ENCODE data around the gene CELF4.

CELF4 gene

DNA sequence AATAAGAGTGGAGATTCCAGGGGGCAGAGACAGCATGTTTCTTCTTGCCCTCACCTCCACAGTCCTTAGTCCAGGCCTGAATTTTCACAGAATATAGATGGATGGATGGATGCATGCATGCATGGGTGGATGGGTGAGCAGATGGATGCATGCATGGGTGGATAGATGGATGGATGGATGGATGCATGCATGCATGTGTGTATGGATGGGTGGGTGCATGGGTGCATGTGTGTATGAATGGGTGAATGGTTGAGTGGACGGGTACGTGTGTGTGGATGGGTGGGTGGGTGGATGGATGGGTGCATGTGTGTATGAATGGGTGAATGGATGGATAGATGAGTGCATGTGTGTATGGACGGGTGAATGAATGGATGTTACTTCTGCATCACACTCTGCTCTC is 153.3 kb downstream of the CELF4 start:
- DNase-seq (ENCODE audit: low spot score), result no peak

DNA sequence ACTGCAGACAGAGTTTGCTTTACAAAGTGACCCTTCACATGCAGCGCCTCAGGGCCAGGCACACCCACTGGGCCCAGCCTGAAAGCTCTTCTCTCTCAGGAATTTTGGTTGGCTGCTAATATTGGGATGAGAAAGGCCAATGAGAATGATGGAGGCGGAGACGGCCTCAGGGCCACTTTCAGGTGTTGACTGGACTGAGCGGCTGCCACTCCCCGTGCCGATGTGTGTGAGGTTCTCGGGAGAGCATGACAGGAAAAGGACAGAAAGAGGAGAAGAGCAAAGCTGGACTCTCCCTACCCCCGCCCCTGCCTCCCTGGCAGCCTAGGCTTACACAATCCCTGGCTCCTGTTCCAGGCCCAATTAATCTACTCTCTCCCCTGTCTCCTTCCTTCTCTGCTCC is 155.7 kb downstream of the CELF4 start:
- DNase-seq (ENCODE audit: low spot score), result no peak

DNA sequence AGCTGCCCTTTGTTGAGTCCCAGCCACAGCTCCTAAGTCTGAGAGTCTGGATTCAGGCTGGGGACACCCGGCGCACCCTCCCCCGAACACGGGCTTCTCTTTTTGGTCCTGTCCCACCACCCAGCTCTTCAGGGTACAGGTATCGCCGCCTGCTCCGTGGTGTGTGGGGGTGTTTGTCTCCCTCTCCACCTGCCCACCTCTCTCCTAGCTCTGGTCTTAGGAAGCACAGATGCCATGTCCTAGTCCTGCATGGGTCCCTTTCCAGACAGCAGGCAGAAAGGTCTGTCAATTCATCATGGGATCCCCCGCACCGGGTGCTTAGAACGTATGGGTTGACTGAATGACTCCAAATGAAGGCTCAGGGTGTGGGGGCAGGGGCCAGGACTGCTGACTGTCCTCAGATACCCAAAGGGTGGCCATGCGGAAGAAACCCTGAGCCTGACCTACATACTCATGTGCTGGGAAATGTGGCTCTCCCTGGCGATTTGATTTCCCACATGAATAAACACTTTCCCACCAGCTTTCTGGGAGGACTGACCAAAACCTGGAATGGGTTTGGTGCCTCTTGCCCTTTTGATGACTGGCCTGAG is 156.8 kb downstream of the CELF4 start:
- DNase-seq (ENCODE audit: low spot score), result no peak

DNA sequence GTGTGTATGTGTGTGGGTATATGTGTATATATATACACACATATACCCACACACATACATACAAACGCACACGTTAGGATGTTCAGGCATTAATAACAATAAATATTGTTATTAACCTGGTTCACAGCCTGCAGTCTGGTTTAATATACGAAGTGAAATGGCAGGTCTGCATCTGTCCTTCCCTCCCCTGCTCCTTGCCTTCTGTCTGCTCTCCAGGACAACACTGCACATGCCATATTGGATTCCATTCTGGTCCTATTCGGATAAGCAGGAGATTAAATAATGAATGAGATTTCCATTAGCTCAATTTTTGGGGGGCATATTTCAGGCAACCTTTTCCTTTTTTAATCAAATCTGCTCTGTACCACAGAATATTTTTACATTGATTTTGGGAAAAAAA is 158.0 kb downstream of the CELF4 start:
- no peak for DNase-seq (ENCODE audit: low spot score)

DNA sequence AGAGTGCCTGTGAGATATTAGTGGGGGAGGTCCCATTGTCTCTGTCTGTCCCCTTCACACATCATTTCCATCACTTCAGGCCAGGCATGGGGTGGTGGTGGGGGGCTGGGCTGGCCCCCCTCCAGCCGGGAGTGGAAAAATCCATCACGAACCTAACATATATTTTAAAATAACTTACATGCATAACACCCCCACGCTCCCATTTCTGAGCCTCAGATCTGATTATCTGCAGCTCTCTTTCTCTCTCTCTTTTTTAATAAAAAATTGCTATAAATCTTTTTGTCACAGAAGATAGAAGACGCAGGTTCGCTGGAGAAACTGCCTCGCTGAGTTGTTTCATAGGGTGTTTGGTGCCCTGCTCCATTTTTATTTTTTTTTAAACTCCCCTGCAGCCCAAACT is 159.8 kb downstream of the CELF4 start:
- DNase-seq (ENCODE audit: low spot score), result no peak

DNA sequence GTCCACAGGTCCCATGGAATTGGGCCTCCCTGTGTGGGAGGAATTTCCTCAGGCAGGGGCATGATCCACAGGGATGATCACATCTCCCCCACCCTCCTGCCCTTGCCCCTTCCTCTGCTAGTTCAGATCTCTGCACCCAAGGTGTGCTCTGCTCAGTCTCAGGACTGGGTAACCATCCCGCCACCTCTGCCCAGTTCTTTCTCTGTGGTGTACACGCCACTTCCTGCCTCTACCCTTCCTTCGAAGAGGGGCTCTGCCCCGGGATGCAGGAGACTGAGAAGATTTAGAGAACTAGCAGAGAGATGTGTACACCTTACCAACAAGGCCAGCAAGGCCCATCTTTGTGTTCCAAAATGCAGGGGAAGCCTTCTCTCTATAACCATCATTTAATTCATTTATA is 160.4 kb downstream of the CELF4 start:
- no peak for DNase-seq (ENCODE audit: low spot score)

DNA sequence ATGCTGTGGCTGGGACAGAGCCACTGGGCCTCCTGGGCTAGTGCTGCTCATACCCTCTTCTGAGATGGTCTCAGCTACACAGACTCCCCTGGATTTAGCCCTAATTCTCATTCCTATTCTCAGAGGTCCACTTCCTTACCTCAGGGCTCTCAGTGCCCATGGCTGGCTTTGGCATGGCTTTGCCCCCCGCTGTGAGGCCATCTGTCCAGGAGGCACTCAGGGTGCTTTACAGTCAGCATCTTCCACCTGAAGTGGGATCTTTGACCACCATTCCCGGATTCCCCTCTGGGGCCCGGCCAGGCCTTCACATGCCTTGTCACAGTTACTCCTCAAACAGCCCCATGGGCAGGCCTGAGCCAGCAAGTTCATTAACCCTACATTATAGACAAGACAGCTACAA is 161.8 kb downstream of the CELF4 start:
- no peak for DNase-seq (ENCODE audit: low spot score)

DNA sequence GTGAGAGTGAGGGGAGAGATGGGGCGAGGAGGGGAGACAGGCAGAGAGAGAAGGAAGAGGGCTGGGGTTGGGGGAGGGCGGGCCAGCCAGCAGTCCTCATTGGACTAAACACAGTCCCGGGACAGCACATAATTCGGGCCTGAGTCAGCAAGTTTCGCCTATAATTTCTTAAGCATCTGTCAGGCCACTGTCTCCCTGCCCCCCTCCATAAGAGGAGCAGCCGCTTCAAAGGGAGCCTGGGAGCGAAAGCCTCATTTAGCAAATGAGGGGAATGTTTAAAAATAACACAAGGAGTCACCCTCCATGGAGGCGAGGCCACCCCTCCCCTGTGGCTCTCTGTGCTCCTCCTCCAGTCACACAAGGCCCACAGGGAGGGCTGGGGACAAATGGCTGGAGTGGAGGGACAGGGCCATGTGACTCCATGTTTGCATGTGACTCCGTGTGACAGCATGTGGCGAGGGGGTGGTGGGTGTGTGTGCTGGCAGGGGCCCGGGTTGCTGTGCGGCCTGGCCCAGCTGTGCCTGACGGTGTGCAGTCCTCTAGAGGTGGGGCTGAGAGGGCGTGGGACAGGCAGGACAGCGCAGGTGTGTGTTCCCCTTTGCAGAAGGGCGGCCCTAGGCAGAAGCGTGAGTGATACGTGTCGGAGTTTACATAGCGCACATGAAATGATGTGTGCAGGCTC is 162.4 kb downstream of the CELF4 start:
- peak; percentile 23 for DNase-seq (ENCODE audit: low spot score)

DNA sequence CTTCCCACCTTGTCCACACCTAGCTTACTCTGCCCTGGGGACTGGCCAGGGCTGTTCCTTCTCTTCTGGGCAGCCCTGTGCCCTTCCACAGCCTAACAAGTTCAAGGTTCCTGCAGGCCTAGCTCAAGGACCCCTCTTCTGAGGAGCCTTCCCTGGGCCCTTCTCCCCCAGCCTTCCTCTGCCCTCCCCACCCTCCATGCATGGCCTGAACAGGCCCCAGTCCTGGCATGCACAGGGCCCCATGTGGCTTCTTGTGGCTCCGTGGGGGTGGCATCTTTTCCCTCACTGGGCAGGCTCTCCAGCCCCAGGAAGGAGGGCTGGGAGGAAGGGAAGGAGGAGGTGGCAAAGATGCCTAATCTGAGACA is 162.9 kb downstream of the CELF4 start:
- DNase-seq (ENCODE audit: low spot score), result no peak

DNA sequence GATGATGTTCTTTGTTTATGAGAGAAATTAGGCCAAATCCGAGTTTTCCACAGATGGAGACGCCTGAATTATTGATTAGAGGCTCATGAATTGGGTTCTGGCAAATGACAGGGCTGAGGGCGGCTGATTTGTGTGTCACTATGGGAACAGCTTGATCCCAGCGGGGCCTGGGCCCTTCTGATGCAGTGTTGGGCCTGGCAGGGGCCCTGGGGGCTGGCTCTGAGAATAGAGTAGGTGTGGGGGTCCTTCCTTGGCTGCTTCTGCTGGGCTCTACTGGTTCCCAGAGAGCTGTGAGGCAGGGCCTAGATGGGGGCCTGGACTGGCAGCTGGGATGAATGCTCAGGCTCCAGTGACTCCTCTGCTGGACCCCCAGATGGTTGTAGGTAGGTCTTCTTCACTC is 164.8 kb downstream of the CELF4 start:
- no peak for DNase-seq (ENCODE audit: low spot score)

DNA sequence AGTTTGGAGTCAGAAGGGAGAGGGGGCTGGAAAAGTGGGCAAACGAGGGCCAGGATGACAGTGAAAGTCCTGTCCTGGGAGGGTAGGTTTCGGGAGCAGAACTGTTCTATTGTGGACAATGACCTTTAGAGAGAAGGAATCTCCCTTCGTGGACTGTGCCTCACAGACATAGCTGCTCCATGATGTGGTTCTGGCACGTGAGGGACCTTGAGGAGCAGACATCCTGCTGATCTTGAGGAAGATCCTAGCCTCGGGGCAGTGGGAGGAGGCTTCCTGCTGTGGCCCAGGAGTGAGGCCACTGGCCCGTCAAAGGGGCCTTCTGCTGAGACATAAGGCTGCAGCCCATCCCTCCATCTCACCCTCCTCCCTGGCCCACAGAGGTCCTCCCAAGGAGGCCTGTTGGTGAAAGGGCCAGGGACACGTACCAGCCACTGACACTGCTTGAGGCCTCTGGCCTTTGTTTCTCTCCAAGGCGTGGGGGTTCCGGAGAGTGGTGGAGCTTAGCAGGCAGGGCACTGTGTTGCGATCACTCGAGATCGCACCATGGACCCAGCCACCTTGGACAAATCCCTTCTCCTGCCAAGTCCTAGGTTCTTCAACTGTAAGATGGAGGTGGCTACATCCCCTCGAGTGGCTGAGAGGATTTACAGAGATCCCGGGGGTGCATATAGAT is 167.2 kb downstream of the CELF4 start:
- DNase-seq (ENCODE audit: low spot score), result no peak

DNA sequence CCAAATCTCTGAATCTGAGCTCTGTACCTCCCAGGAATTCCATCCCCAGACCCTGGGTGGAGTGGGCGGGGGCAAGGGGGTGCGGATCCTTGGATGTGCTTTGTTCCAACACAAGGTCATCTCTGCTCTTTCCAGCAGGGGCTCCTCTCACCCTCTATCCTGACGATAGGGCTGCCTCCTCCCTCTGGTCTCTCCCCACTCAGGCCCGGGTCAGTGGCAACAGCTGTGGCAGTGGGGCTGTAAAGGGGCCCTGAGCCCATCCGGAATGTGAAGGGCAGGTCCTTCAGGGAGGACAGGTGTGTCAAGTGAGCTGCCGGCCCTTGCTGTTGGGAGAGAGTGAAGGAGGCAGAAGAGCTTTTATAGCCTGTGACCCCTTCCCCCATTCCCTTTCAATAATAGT is 167.8 kb downstream of the CELF4 start:
- DNase-seq (ENCODE audit: low spot score), result no peak

DNA sequence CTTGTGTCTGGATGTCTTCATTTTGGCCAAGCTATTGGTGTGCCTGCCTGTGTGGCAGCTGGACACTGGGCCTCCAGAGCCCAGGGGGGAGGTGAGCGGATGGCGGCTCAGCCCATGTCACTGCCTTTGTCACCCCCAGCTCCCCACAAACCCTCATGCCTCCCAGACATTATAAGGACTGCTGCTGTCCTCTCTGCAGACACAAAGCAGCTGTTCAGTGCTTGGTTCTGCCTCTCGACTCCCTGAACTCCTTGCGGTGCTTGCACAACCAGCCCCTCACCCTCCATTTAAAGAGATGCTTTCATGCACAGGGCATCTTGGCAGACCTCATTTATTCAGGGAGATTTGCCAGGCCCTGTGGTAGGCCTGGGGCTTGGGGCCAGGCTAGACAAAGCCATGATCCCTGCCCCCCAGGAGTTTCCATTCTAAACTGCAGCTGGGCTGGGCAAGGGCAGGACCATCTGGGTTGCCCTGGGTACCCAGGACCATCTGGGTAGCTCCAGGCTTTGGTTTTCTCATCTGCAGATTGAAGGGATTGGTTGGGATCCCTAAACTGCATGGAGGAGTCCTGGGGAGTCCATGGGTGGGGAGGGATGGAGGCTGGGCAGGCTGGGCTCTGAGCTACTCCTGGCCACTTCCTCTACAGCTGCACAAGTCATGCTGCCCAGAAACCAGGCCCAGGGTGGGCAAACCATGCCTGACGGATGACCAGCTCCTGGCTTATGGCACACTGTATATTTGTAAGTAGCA is 168.5 kb downstream of the CELF4 start:
- DNase-seq (ENCODE audit: low spot score), result no peak

DNA sequence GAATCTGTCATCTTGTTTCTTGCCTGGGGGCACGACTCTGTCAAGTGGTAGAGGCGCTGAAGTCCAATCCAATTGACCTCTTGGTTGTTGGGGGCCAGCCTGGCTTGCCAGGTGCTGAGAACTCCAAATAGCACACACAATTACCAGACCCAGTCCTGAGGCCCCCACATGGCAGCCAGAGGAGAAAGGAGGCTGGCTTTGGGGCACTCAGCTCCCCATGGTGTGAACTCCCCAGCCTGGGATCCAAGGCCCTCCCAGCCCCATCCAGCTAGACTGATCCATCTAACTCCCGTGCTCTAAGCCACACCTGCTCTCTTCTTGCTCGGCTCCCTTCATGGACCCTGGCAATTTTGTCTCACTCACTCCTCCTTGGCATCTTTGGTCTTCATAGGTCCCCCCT is 170.0 kb downstream of the CELF4 start:
- no peak for DNase-seq (ENCODE audit: low spot score)

DNA sequence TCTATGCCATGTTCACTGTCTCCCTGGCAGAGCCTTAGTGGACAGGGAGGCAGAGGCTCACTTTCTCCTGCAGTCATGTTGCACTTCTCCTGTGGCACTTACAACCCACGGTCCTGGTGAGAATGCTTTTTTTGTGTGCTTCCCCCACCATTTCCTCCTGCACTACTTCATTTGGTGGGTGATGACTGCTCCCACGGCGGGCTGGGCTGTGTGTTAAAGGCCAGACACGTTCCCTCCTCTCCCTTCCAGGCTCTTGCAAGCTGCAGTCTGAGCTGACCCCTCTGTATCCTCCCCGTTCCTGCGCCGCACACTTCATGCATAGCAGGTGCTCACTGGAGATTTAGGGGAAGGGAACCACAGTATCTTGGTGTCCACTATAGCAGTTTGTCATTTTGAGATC is 170.5 kb downstream of the CELF4 start:
- no peak for DNase-seq (ENCODE audit: low spot score)

DNA sequence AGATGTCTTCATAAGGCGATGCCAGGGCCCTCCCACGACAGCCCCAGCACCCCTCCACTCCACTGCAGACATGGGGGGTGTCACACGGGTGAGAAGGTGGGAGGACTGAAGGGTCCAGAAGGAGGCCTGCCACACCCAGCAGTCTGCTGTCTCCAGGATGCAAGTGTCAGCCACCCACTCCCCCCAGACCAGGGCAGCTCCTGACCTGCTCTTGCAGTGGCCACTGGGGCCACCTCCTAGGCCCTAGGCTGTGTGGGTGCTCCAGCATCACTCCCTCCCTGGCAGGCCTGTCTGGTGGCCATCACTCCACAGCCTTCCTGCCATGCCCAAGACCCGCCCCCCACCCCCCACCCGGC is 171.0 kb downstream of the CELF4 start:
- DNase-seq (ENCODE audit: low spot score), result no peak

DNA sequence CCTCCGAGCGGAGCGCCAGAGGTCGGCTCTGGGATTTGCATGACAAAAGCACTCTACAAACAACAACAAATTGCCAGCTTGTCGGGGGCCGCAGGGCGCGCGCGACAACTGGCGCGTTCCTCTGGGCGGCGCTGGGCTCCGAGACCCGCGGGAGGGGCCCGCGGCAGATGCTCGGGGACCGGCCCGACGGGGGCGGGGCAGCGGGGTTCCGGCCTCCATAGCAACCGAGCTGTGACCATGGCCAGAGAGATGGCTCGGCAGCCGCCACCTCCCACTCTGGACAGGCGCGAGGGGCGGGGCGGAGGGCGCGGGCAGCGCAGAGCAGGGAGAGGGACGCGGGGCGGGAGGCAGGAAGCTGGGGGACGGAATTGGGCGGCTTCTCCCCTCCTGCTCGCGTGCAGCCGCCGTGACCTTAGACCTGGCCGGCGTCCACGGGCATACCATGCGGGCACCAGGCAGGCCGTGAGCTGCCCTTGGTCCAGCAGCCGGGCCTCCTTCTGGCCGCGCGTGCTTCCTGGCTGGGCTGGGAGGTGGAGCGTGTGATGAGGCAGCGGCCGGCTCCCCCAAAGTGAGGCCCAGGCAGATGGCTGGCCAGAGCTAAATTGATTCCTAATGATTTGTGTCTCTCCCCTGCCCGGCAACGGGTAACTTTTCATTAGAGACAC is 171.5 kb downstream of the CELF4 start:
- DNase-seq (ENCODE audit: low spot score), result no peak

DNA sequence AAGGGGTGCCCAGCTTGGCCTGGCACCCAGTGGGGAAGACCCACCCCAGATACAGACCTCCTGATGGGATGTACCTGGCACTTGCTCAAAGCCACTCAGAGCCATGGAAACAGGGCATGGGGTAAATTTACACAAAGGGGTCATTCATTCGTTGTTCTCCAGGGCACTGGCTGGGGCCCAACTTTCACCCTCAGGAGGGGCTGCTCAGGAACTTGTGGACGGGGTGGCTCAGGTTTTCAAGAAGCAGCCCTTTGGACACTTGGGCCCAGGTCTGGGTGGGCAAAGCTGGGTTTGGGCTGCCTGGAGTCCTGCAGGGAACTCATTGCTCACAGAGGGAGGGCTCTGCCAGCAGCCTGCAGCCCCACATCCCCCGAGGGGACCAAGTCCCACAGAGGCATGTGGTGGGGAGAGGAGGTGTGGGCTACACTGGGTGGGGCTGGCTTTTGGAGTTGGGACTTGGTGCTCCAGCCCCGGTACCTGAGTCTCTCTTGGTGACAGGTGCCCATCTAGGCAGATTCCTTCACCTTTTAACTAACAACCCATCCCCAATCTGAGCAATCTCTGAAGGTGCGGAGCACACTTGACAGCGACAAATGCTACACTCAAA is 172.3 kb downstream of the CELF4 start:
- DNase-seq (ENCODE audit: low spot score), result no peak

DNA sequence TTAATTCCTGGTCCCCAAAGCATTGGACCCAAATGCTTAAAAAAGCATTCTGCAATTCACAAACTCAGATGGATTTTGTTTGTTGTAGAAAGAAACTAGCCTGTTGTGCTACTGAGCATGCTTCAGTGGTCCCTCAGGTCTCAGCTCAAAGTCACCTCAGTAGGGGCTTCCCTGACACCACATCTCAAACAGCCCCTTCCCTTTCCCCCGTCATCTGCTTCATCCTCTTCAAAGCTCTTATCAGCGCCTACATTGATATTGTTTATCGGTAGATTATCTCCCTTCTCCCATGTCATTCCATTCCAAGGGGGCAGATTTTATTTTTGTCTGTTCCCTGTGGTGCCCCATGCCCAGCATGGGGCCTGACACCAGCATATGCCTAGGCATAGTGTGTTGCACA is 172.9 kb downstream of the CELF4 start:
- no peak for DNase-seq (ENCODE audit: low spot score)

DNA sequence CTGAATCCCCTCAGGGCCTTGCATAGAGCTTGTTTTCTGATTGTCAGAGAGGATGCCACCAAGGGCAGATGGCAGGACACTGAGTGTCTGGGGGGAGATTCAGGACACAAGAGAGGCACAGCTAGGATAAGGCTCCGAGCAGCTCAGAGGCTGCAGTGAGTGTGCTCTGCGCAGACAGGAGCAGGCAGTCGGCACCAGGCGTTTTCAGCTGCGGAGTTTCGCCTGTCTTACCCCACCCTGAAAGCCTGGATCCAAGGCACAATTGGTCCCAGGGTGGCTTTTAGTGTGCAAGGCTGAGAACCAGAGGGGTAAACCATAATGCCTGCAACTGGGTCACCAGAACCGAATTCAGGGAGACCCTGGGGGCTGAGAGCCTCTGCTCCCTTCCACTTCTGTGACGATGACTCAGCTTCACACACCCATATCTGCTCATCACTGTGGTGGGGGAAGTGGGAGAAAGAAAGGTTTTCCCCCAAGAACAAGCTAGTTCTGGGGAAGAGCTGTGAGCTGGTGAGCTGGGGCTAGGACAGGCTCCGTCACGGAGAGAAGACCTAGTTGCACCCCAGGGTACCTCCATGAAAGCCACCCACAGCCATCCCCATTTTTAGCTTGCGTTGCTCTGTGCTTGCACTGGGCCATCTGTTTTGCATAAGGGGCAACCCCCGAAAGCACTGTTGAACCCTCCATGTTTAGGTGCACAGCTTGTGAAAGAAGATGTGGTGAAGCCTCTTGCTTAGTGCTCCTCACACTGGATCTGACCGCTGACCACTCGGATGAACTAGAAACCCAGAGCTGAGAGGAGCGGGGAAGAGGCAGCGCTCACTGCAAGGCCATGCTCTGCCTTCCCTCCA is 173.7 kb downstream of the CELF4 start:
- DNase-seq (ENCODE audit: low spot score), result no peak

DNA sequence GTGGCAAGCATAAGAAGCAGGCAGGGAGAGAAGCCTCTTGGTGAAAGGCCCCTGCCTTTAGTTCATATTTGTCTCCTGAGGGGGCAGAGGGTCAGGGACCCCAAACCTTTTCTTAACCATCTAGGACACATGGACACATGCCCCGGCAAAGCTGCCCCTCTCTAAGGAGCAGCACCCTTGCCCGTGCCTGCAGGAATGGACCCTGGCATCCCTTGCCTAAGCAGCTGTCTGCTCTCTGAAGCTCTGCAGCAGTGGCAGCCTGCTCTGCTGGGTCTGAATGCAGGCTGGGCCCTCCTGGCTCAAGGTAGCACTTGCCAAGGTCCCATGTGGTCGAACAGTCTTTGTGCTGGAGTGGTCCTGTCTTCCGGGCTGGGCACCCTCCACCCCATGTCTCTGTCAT is 174.4 kb downstream of the CELF4 start:
- no peak for DNase-seq (ENCODE audit: low spot score)
